Tongue (tissue), 2 donors: Measurements from ENCODE around the gene SPRY1. TPM values are rescaled to one million over a fixed set of nuclear protein-coding genes. Genes with fewer than 3 reads are reported as not detected.

Source experiments
- DNase-seq: peaks from one replicate; pipeline ENCODE4 v3.0.0-alpha.2; 2015
- total RNA-seq: library from RNA; depleted of rRNA; stranded (reverse); fragments of >200 nt; gene quantifications from one replicate; pipeline ENCODE4 v1.2.3, GENCODE V29; 2014

The SPRY1 gene
- total RNA-seq, 1 donor from 2014 or later: 105 TPM

DNA sequence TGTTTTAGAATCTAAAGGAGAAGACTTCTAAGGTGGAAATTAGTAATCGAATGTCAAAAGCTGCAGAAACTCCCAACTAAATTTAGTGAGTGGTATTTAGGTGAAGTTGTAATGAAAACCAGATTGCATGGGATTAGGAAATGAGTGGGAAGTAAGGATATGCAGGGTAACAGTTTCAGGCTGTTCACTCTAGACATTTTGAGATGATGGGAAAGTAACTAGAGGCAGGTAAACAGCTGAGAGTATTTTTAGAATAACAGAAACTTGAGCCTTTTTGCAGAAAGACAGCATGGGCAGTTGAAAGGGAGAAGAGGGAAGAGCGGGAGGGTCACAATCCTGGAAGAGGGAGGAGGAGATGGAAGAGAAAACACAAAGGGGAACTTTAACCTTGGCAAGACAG, 12.7 kb downstream of the SPRY1 start:
- peak; percentile 66 for DNase-seq

DNA sequence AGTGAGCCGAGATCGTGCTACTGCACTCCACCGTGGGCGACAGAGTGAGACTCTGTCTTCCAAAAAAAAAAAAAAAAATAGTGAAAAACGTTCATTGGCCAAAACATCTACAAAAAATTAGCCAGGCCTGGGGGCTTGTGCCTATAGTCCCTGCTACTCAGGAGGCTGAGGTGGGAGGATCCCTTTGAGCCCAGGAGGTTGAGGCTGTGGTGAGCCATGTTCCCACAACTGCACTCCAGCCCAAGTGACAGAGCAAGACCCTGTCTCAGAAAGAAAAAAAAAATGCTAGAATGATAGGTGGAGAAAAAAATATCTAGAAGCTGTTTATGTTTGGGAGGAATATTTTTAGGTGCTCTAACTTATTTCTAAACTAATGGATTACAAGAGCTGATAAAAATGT, 14.9 kb downstream of the SPRY1 start:
- DNase-seq: no peak

DNA sequence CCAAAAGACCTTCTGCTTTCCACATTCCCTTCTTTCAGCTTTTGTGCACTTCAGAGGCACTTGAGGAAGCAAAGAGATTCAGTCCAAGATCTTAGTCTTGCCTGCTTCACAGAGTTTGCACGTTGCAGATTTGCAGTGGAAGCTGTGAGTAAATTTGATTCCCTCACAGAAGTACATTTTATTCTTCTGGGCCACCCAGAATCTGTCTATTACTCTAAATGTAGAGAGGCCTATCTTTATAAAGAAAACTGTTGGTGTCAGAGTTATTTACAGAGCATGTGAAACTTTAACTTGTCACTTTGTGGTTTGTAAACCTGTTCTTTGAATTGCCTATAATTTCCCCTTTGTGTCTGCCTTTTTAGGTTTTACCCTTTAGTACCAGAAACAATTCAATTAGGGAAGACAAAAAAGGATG, 15.5 kb downstream of the SPRY1 start:
- peak; percentile 54 for DNase-seq

DNA sequence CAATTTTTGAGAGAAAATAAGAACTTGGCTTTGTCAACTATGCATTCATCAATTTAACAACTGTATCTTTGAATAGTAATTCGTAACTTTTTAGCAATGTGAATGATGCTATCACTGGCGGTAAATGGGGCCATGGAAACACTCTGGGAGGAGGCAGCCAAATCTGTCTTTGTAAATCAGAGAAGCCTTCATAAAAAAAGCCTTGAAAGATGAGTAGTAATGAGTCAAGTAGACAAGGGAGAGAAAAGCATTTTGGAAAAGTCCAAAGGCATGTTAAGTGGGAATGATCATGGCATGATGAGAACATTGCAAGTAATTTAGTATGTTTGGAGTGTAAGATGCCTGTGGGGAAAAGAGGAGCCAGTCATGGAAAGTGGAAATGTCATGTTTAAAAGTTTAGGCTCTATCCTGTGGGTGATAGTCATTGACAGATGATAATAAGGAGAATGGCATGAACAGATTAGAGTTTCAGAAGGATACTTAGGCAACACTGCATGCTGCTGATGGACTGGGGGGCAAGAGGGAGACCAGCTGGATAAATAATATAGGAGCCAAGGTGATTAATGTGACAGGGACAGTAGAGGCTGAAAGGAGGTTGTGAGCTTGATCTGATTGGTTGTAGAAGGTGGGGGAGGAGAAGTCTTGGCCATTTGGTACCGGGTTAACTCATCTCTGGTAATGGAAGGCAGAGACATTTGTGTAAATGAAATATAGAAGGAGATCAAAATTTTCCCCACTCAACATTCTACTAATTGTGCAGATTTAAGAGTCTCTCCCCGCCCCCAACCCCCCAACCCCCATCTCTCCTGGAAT, 16.3 kb downstream of the SPRY1 start:
- no peak for DNase-seq

DNA sequence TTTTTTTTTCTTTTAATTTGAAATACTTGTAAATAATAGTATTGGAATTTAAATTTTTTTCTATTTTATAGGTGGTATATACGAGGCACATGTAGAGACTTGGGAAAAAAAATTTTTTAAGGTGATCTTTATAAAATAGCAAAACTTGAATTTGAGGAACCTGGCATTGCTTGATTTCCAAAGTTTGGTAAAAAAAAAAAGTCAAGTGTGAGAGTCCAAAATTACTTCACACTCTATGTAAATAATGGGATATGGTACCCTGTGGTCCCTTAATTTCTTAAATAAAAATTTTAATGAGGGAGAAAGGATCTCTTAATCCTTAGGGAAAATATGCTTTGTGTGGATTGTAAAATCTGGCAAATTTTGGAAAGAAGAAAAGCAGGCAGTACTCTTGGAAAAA, 19.0 kb downstream of the SPRY1 start:
- no peak for DNase-seq

DNA sequence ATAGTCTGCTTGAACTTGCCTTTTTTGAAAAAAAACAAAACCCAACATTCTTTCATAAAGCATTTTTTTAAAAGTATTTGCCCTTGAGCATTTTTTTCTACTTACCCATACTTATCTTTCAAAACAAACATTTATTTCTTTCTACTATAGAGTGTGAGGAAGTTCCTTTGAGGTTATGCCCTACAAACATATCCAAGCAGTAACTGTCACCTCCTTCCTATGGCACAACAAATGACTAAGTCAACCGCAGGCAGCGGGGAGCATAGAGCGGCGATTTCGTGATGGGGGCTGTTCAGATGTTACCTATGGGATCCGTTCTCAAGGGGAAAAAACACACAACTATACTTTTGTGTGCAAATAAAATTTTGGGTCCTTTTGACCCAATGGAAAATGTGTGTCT, 19.4 kb downstream of the SPRY1 start:
- no peak for DNase-seq

DNA sequence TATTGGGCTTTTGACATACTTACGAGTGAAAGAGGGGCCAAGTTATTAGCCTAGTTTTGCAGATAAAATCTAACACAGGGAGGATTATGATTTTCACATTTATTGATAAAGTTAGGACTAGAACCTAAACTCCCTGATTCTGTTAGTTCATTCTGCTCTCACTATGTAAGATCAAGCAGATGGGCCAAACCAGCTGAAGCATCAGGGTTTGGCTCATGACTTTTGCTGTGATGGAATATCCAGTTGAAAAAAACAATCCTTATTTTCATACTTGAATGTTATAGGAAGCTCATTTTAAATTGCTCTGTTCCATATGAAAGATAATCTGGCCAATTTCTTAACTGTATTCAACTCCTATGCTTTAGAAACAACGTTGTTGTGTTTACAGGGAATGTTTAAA, 21.2 kb downstream of the SPRY1 start:
- DNase-seq: peak; percentile 67

DNA sequence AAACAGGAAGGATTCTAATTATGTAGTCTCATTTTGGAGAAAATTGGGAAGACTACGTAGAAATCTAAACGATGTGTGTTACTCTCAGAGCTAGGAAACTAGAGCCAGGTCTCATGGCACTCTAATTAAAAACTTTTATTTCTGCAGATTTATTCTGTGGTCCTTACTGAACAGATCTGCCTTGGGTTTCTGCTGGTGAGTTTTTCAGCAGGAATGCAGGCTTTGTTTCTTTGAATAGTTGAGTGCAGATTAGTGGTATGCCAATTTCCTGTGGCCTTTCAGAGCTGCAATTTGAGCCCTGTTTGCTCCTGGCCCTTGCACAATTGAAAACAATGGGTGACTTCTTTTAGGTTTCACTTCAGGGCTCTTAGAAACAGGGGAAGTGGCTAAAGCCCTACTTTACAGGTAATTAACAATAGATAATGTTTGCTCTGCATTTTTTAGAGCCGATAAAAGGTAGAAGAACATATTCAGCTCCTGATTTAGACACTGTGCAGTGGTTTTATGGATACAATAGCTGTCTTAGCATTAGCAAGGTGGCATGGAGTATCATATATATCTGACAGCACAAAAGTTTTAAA, 21.8 kb downstream of the SPRY1 start:
- peak; percentile 67 for DNase-seq

DNA sequence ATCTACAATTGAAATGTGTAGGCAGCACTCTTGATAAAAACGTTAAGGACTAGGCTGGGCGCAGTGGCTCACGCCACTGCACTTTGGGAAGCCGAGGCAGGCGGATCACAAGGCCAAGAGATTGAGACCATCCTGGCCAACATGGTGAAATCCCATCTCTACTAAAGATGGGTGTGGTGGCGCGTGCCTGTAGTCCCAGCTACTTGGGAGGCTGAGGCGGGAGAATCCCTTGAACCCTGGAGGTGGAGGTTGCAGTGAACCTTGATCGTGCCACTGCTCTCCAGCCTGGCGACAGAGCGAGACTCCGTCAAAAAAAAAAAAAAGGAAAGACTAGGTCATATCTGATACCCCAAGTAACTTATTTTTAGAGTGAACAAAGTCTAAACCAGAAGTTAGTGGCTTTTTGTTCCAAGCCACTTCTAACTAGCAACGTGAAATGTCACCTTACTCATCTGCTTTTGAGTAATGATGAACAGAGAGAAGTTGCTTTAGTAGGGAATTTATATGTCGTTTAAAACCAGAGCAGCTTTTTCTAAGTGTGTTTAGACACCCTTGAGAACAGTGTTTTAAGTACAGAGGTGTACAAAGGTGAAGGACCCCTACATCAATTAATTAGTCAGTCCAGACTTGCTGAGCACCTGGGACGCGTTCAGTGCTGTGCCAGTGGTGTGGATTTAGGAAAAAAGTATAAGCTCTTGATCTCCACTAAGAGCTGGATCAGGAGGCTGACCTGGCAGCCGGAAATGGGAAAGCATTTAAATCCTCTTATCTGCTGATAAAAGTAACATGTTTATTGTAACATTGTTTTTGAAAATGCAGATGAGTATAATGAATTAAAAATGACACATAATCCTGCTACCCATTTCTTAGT, 23.5 kb downstream of the SPRY1 start:
- DNase-seq: no peak

DNA sequence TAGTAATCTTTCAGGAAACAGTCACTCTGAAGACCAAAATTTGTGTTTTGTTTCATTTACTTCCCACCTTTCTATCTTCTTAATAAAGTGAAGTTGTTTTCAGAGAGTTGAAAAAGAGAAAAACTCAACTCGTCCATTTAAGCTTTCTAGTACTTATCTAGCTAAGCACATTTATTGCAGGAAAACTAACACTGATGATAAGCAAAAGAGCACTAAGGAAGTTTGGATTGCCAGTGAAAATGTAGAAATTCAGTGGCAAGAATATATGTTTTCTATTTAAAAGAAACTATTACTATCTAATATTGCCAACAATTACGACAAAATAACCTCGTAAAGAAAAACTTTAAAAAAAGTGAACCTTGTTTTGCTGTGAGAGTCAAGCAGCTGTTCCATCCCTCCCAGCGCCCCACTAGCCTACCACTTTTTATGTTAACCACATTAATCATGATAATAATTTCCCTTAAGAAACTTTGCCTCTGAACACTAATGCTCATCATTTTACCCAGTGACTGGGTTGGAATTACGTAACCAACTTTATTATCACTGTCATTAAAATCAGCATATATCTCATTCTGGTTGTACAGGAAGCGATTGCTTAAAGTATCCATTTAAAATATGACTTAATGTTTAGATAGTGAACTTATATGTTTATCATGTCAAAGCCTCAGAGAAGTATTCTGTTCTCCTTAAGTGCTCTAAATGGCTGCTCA, 24.8 kb downstream of the SPRY1 start:
- no peak for DNase-seq

DNA sequence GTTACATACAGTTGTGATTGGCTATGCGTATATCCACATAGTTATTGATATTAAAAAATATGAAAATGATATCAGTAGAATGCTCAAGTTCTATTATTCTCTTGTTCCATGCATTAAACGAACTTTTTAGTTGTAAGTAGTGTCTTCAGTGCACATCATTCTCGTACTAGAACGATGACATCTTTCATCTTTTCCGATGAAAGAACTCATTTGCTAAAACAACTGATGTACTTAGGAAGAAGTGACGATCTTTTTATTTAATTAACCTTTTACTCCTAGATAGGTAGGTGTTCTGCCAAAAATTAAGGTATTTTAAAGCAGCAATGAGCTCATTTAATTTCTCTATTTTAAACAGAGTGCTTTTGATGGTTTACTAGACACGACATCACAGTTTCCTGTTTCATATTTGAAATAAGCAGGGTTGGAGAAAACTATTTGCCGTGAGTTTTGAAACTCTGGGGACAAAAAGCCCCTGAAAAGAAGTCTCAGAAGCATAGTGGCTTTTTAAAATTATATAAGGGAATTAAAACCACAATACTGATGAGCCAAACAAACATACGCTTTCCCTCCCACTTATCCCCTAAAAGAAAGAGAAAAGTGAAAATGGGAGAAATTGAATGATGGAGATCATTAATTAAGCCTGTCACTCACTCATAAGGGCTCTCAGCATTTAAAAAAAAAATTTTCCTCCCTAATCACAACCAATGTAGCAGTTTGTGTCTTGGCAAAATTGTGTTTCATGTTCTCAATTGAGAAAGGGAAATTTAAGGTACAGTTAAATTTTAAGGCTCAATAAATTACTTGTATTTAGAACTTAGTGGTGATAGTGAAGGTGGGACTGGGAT, 25.6 kb downstream of the SPRY1 start:
- no peak for DNase-seq

DNA sequence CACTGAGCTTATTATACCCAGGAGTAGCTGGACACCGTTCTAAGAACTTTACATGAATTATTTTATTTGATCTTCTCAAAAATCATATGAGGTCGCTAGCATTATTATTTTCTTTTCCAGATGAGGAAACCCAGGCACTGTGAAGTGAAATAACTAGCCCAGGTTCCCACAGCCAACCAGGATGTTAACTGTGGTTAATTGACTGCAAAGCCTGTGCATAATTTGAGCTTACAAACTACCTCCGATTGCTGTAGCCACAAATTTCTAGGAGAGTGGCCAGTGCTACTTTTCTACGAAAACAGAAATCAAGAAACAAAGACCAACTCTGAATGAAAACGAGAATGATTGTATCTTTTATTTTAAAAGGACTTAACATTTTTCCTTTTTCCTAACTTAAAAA, 27.2 kb downstream of the SPRY1 start:
- no peak for DNase-seq

DNA sequence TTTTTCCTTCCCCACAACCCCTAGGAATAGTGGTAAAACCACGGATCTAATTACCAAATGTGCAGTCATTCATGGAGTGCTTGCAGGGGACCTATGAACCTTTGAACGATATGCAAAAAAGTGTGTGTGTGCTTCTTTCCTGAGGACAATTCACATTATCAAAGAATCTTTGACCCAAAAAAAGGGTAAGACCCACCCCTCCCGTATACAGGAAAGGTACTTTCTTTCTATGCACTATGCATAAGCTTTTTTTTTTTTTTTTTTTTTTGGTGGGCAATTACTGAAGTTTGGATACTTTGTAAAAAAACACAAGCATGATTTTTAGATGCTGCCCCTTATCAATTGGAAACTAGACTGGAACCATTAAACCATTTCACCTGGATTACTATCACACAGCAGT, 31.4 kb downstream of the SPRY1 start:
- DNase-seq: no peak

DNA sequence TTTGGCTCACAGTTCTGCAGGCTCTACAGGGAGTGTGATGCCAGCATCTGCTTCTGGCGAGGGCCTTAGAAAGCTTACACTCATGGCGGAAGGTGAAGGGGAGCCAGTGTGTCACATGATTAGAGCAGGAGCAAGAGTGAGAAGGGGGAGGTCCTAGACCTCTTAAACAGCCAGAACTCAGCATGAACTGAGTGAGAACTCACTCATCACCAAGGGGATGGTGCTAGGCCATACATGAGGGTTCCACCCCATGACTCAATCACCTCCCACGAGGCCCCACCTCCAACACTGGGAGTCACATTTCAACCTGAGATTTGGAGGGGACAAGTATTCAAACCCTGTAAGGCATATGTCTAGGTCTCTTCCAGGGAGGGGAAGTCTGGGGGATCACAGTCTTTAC, 33.4 kb downstream of the SPRY1 start:
- DNase-seq: no peak

DNA sequence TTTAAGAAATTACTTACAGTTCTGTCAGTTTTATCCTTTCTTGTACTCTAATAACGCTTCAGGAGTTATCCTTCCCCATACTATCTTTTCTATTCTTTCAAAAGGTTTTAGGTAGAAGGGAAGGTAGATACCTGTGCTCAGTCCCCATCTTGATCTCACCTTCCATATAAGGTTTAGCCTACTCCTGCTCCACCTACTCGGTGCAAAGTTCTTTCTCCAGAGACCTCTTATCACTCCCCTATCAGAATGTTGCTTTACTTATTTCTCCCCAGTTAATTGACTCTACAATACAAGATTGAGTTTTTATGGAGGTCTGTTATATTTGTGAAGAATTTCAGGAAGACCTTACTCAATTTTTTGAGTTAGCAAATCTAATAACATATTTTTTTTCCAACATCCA, 33.9 kb downstream of the SPRY1 start:
- DNase-seq: no peak

DNA sequence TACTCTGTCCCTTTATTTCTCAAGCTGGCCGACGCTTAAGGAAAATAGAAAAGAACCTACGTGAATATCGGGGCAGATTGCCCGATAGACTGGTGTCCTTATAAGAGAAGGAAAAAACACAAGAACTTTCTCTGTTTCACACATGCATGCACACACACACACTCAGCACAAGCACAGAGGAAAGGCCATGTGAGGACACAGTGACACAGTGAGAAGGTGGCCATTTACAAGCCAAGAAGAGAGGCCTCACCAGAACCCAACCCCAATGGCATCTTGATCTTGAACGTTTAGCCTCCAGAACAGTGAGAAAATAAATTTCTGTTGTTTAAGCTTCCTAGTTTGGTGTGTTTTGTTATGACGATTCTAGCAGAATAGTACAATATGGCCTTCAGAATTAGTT, 37.0 kb downstream of the SPRY1 start:
- no peak for DNase-seq

DNA sequence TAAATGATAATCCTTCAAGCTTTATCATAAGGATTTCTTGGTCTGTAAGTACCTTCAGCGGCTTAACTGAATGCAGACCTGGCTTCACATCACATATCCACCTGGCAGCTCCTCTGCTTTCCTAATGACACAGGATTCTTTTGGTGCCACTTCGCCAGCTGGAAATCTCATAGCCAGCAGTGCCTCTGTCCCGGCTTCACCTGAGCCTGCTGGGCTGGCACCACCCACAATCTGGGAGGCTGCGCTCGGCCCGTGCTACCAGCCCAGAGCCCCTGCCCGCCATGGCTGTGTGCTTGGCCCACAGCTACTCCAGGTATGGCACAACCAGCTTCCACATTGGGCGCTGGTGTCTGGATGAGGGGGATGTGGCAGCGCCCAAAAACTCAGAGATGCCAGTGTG, 37.4 kb downstream of the SPRY1 start:
- DNase-seq: no peak

DNA sequence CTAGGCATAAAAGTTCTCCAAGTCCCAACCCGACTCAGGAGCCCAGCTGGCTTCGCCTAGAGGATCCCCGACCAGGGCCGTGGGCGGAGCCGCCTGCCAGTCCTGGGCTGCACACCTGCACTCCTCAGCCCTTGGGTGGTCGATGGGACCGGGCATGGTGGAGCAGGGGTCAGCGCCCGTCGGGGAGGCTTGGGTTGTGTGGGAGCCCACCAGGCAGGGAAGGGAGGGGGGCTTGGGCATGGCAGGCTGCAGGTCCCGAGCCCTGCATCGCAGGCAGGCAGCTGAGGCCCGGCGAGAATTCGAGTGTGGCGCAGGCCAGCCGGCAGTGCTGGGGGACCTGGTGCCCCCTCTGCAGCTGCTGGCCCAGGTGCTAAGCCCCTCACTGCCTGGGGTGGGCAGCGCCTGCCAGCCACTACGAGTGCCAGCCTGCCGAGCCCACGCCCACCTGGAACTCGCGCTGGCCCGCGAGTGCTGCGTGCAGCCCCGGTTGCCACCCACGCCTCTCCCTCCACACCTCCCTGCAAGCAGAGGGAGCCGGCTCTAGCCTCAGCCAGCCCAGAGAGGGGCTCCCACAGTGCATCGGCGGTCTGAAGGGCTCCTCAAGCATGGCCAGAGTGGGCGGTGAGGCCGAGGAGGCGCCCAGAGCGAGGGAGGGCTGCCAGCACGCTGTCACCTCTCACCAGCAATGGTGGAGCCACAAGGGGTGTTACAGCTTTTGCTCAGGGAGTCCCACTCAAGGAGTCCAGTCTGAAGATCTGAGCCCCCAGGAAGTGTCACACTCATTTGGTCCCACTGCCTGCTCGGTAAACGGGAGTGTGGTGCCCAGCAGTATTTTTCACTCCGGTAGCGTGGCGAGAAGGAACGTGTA, 38.9 kb downstream of the SPRY1 start:
- DNase-seq: no peak

DNA sequence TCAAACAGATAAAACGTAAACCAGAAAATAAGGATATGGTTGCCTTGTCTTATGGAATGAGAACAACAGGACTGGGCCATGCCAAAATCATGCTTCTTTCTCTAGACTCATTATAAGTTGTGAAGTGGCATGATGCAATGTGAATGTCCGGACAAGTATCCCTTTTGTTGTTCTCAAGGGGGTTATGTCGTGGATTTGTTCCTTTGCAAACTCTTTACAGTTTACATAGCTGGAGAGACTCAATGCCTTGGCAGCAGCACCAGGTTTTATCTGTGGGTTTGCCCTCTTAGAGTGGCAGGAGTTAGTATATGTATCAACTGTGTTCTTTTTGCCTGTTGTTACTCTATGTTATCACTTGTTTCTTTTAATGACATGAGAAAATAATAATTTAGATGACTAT, 41.4 kb downstream of the SPRY1 start:
- DNase-seq: peak; percentile 14
